Nephron (organoid): ENCODE data around the gene DERA.

ENCODE experiments used
- H3K27ac Mint-ChIP-seq, 3 experiments: 2 replicates each; pipeline ENCODE4 v1.8.0; 2020; ENCODE audit warnings: mixed read lengths in 3 of 3, mild to moderate bottlenecking in 2 of 3, moderate library complexity in 1 of 3
- H3K27me3 Mint-ChIP-seq: 2 replicates; pipeline ENCODE4 v1.8.0; 2021; ENCODE audit warnings: low read depth, mild to moderate bottlenecking, moderate library complexity, mixed read lengths
- H3K36me3 Mint-ChIP-seq: 2 replicates; pipeline ENCODE4 v1.8.0; 2020; ENCODE audit warnings: low read depth, mixed read lengths
- H3K4me1 Mint-ChIP-seq: 2 replicates; pipeline ENCODE4 v1.8.0; 2020; ENCODE audit warnings: mixed read lengths
- H3K4me3 Mint-ChIP-seq, 3 experiments: 2 replicates each; pipeline ENCODE4 v1.8.0; 2020; ENCODE audit warnings: mild to moderate bottlenecking in 3 of 3, mixed read lengths in 3 of 3, moderate library complexity in 2 of 3
- H3K9me3 Mint-ChIP-seq: 2 replicates; pipeline ENCODE4 v1.8.0; 2020; ENCODE audit warnings: mixed read lengths
- TF ChIP-seq, protein P1 (sequence below), 3 experiments: fragments of 200-600 bp; sonication (generic); IDR thresholded peaks; one replicate each; pipeline ENCODE4 v1.5.0; 2021; ENCODE audit warnings: antibody characterized with exemption in 3 of 3; ENCODE audit not compliant: unreplicated experiment in 3 of 3

DERA gene

DNA sequence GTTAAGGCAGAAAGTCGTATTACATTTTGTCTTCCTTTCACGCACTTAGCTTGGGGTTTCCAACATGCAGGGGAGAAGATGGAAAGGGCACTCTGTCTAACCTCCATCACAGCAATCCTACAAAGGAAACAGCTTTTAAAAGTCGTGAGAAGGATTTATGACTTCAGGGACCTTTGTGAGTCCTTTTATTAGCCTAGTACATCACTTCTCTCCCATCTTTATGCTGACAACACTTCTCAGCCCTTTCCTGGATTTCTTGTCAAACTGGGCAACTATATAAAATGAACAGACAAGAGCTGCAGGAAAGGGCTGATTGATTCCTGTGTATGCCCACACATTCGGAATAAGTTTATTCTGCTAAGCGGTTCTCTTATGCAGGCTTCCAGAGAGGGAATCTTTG, 159.0 kb downstream of the DERA start:
- TF ChIP-seq, protein P1, sequence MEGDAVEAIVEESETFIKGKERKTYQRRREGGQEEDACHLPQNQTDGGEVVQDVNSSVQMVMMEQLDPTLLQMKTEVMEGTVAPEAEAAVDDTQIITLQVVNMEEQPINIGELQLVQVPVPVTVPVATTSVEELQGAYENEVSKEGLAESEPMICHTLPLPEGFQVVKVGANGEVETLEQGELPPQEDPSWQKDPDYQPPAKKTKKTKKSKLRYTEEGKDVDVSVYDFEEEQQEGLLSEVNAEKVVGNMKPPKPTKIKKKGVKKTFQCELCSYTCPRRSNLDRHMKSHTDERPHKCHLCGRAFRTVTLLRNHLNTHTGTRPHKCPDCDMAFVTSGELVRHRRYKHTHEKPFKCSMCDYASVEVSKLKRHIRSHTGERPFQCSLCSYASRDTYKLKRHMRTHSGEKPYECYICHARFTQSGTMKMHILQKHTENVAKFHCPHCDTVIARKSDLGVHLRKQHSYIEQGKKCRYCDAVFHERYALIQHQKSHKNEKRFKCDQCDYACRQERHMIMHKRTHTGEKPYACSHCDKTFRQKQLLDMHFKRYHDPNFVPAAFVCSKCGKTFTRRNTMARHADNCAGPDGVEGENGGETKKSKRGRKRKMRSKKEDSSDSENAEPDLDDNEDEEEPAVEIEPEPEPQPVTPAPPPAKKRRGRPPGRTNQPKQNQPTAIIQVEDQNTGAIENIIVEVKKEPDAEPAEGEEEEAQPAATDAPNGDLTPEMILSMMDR (IDR thresholded peaks at IDR 0.05; ENCODE audit: unreplicated experiment in 3 of 3), result no peak
- Mint-ChIP-seq H3K36me3 (no peaks in the 10 kb centered on the region), H3K27ac (peak overlapping the region in 1 of 3 experiments; percentile 28), H3K9me3 (no peaks in the 10 kb centered on the region), H3K4me3 (no peak overlapping the region), H3K4me1 (no peaks in the 10 kb centered on the region), H3K27me3 (no peaks in the 10 kb centered on the region)

DNA sequence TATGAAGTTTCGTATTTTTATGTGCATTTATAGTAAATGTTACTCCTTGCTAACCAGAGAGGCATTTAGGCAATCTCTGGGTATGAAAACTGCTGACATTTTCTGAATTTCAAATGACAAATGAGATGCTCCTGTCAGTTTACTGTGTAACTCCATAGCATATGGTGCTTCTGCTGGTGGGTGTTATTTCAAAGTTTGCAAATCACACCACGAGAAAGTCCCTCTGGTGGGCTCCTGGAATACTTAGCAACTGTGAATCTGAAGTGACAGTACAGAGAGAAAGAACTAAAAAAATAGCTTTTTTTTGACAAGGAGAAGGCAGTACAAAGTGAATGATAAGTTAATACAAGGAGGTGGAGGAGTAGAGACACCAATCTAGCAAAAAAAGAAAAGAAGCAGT, 161.5 kb downstream of the DERA start:
- no peaks in the 10 kb centered on the region for H3K27me3 Mint-ChIP-seq
- no peaks in the 10 kb centered on the region for H3K9me3 Mint-ChIP-seq
- TF ChIP-seq, protein P1 (IDR thresholded peaks at IDR 0.05; ENCODE audit: unreplicated experiment in 3 of 3), result no peak
- H3K4me3 Mint-ChIP-seq, result no peak overlapping the region
- H3K27ac Mint-ChIP-seq, result no peak overlapping the region
- H3K4me1 Mint-ChIP-seq, result no peaks in the 10 kb centered on the region
- no peaks in the 10 kb centered on the region for H3K36me3 Mint-ChIP-seq

DNA sequence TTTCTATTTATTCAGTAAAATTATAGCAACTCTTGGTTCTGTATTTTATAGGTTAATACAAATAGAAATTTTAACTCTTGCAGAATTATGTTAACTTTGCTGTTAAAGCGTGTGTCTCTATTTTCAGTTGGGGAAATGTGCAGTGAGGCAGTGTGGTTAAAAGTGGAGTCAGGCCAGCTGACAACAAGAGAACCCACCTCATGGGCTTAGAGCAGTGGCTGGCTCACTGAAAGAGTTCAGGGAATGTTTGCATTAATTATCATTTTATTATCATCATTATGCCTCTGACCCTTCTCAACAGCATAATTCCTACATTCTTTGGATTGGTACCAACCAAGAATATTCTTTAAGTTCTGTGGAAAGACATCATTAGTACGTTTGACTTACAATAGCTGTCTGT, 163.8 kb downstream of the DERA start:
- H3K4me3 Mint-ChIP-seq, result no peak overlapping the region
- H3K27me3 Mint-ChIP-seq, result no peaks in the 10 kb centered on the region
- no peak overlapping the region for H3K27ac Mint-ChIP-seq
- no peaks in the 10 kb centered on the region for H3K4me1 Mint-ChIP-seq
- H3K9me3 Mint-ChIP-seq, result no peaks in the 10 kb centered on the region
- H3K36me3 Mint-ChIP-seq, result no peaks in the 10 kb centered on the region
- TF ChIP-seq, protein P1 (IDR thresholded peaks at IDR 0.05; ENCODE audit: unreplicated experiment in 3 of 3), result no peak

DNA sequence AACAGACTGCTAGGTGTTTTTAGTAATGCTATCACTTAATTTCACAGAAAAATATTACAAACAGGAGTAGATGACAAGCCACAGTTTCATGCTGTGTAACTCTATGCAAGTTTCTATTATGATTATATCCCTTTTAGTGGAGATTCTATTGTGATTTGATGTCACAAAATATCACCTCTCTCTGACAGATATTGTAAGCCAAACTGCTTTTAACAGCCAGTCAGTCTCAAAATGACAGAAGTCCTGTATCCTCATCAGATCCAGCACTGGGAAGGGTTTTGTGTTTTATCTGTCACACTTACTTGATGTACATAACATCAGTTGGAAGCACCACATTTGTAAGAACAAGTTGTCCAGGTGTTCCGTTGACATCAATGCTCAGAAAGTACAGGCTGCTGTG, 164.8 kb downstream of the DERA start:
- Mint-ChIP-seq H3K27me3 (no peaks in the 10 kb centered on the region), H3K9me3 (no peaks in the 10 kb centered on the region), H3K4me1 (no peaks in the 10 kb centered on the region), H3K27ac (no peak overlapping the region), H3K4me3 (no peak overlapping the region), H3K36me3 (no peaks in the 10 kb centered on the region)
- TF ChIP-seq, protein P1 (IDR thresholded peaks at IDR 0.05; ENCODE audit: unreplicated experiment in 3 of 3), result no peak

DNA sequence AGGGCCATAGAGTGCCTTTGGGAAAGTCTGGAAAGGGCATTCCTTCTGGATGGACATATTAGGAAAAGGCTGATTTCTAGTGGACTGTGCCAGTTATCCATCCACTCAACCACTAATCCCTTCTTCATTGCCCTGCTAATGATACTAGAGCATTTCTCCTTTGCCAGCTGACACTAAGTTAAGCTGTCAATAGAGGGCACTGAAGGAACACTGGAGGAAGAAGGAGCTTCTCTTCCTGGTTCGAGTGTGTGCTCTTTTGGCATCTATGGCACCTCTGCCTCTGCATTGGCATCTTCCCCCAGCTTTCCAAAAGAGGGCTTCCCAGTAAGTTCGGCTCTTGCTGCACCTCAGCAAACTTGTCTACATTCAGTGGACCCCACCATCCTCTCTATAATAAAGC, 165.4 kb downstream of the DERA start:
- Mint-ChIP-seq H3K27ac (no peak overlapping the region), H3K27me3 (no peaks in the 10 kb centered on the region), H3K9me3 (no peaks in the 10 kb centered on the region), H3K4me3 (no peak overlapping the region), H3K36me3 (no peaks in the 10 kb centered on the region), H3K4me1 (no peaks in the 10 kb centered on the region)
- TF ChIP-seq, protein P1 (IDR thresholded peaks at IDR 0.05; ENCODE audit: unreplicated experiment in 3 of 3), result no peak

DNA sequence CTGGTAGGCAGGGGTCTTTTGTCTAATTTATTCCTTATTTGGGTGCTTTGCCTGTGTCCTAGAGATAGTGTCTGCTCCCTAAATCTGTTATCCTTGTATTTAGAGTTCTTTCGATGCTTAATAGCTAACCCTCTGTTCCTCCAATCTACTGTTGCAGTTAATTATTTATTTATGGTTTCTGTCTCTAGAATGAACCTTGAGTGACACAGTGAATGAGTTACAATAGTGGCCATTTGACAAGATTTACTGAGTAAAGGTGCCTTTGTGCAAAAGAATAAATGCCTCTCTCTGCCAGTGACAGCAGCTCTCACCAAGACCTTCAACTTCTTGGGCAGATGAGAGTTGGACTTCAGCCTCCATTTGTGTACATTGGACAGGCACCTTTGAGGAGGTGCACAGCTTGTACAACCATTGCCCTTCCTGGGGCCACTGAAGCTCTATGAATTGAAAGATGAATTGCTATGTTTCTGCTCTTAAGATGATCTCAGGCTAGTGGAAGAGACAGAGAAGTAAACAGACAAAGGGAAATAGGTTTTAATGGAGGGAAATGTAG, 165.9 kb downstream of the DERA start:
- Mint-ChIP-seq H3K4me1 (no peaks in the 10 kb centered on the region), H3K9me3 (no peaks in the 10 kb centered on the region), H3K4me3 (no peak overlapping the region), H3K27ac (no peak overlapping the region), H3K36me3 (no peaks in the 10 kb centered on the region), H3K27me3 (no peaks in the 10 kb centered on the region)
- TF ChIP-seq, protein P1 (IDR thresholded peaks at IDR 0.05; ENCODE audit: unreplicated experiment in 3 of 3), result no peak
